Astrocyte of the spinal cord (primary cell): Measurements from ENCODE around the gene FMR1.

Experiments used
- DNase-seq: peaks from one replicate; pipeline ENCODE4 v3.0.0; 2011; ENCODE audit warnings: low read depth, low spot score
- H3K4me3 ChIP-seq: 2 replicates; pipeline ENCODE4 v1.5.1; 2011; ENCODE audit warnings: low read depth, mild to moderate bottlenecking, low read length, moderate library complexity
- in situ Hi-C: cut with HindIII; loops from 2 replicates; pipeline ENCODE4 v1.10.0; 2017; ENCODE audit warnings: low sequenced_read_pairs
- TF ChIP-seq, protein P1 (sequence below): IDR thresholded peaks from 2 replicates; pipeline ENCODE4 v1.5.1; 2012; ENCODE audit warnings: low read depth, mild to moderate bottlenecking, low read length, inconsistent platforms

Gene FMR1

GRCh38 chrX:147911192-147912022, at the start of gene FMR1:
TSS of gene FMR1 (plus strand) at chrX:147911919. CDS start at chrX:147912180, 261 bp downstream.
- TF ChIP-seq, protein P1, sequence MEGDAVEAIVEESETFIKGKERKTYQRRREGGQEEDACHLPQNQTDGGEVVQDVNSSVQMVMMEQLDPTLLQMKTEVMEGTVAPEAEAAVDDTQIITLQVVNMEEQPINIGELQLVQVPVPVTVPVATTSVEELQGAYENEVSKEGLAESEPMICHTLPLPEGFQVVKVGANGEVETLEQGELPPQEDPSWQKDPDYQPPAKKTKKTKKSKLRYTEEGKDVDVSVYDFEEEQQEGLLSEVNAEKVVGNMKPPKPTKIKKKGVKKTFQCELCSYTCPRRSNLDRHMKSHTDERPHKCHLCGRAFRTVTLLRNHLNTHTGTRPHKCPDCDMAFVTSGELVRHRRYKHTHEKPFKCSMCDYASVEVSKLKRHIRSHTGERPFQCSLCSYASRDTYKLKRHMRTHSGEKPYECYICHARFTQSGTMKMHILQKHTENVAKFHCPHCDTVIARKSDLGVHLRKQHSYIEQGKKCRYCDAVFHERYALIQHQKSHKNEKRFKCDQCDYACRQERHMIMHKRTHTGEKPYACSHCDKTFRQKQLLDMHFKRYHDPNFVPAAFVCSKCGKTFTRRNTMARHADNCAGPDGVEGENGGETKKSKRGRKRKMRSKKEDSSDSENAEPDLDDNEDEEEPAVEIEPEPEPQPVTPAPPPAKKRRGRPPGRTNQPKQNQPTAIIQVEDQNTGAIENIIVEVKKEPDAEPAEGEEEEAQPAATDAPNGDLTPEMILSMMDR = no peak

DNA sequence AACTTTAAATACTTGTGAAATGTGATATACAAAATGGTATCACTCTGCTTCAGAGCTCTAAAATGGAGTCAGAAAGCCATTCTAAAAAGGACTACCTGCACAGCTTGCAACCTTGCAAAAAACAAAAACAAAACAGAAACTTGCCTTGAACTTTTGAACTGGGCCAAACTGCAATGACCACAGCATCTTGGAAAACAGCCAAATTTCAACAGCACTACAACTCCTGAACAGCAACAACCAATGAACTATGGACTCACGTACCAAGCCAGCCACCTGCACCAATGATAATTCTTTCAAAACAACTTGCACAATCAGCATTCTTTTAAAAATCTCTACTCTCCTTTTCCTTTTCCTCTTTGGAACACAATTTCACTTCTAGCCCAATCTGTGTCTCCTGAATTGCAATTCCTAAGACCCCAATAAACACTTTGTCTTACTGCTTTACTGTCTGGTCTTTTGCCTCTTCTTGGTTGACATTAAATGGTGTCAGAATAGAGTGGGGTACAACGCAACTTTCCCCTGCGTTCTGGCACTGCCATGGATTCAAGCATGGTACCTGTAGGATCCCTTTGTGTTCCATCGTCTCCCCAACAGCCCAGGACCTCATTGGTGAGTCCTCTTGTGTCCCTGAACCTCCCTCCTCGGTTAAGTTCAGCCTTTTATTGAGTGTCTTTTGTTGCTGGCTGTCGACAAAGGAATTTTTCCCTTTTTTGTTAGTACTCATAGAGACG, 35.7 kb upstream of the FMR1 start:
- TF ChIP-seq, protein P1 = no peak
- in situ Hi-C loops = no loop called here
- H3K4me3 ChIP-seq = no peak overlapping the region
- peak; percentile 4 for DNase-seq

More at GRCh38 chrX:147911192-147912022, at the start of gene FMR1:
- in situ Hi-C loops = no loop called here
- peak within 1 kb of the TSS; percentile 76 for H3K4me3 ChIP-seq
- peak; percentile 91 for DNase-seq

DNA sequence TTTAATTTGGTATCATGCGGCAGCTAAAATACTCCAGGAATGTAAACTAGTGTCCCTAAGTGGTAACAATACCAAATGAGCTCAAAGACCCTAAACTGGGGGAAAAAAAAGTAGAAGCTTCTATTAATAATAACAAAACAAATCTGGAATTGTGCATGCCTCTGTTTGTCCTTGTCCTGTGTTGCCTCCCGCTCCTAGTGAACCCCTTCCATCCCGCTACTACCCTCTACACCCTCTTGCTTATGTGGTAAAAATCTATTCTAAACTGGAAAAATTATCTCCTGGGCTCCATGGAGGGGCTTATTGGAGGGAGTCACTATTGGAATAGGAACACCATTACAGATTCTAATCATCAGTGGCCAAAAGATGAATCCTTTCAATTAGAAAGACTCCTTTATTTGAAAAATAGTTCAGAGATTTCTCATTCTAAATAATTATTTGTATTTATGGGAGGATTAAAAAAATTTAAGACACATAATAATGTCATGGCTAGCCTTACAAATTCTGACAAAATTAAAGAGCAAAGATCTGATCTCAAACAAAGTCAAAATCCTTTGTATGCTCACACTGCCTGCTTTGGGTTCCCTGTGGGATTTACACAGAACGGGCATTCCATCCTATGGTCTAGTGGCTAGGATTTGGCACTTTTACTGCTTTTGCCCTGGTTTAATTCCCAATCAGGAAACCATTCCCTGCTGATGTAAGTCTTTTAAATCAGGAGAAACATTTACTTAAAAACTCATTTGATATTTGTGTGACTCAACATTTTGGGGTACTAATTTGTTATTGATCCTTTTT, 34.7 kb upstream of the FMR1 start:
- no peak overlapping the region for H3K4me3 ChIP-seq
- in situ Hi-C loops = no loop called here
- no peak for DNase-seq
- TF ChIP-seq, protein P1 = no peak

- H3K4me3 ChIP-seq = no peak overlapping the region
- no peak for DNase-seq
- TF ChIP-seq, protein P1 = no peak
- in situ Hi-C loops = no loop called here
These were observed 34.0 kb upstream of the FMR1 start for GRCh38 chrX:147877726-147878125.

GRCh38 chrX:147884958-147885357, 26.8 kb upstream of the FMR1 start:
- in situ Hi-C loops = no loop called here
- no peak overlapping the region for H3K4me3 ChIP-seq
- TF ChIP-seq, protein P1 = no peak
- no peak for DNase-seq

DNA sequence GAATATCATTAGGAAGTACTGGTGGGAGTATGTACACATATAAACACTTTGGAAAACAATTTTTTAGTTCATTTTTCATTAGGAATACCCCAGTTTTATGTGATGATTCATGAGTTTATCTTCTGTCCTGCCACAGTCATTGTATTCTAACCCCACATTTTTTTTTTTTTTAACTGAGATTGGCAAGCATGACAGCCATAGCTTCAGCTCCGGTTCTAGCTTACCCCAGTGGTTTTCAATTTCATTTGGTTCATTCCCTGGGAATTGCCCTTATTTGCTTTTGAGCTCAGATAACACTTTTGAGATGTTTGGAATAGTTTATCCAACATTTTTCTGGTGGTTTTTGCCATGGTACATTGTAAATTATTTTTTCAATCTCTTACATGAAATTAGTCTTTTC, 21.0 kb upstream of the FMR1 start:
- no peak overlapping the region for H3K4me3 ChIP-seq
- TF ChIP-seq, protein P1 = no peak
- DNase-seq = no peak
- in situ Hi-C loops = no loop called here
